SK-N-SH (cell line): Measurements from ENCODE around the gene HOXD10. TPM values are rescaled to one million over a fixed set of nuclear protein-coding genes. Genes with fewer than 3 reads are reported as not detected.

Experiments used
- CTCF ChIA-PET: fragments of 300-600, 350-600 bp; formaldehyde crosslinking; extraction: SDS; loops from one replicate; lab custom pipeline; 2021; lab: Yijun Ruan, JAX
- POLR2A ChIA-PET: fragments of 350-600 bp; sonication (Branson Sonifier 250); formaldehyde crosslinking; extraction: SDS; loops from one replicate; lab custom pipeline; 2020; ENCODE audit warnings: antibody characterized with exemption, inconsistent platforms; lab: Yijun Ruan, JAX
- DNase-seq: peaks from one replicate; pipeline ENCODE4 v3.0.0; 2012
- H2AFZ ChIP-seq: fragments of 200-600 bp; sonication (generic); 2 replicates; pipeline ENCODE4 v1.8.1; 2016; ENCODE audit warnings: antibody characterized with exemption, mild to moderate bottlenecking, low read depth
- H3F3A ChIP-seq: fragments of 200-600 bp; sonication (generic); replicated peaks from 2 replicates; pipeline ENCODE3; 2016; ENCODE audit warnings: antibody characterized with exemption, mild to moderate bottlenecking; ENCODE audit not compliant: insufficient read depth
- H3K27ac ChIP-seq, 2 experiments: fragments of 200-500 bp in 1 of 2; fragments of 200-600 bp in 1 of 2; sonication (Bioruptor generic) in 1 of 2; sonication (generic), shearing (Covaris generic) in 1 of 2; 2 replicates each; pipeline versions ENCODE4 v1.5.1 to v1.6.1; 2014 to 2016; ENCODE audit warnings: low read depth in 2 of 2, inconsistent platforms in 1 of 2, low read length in 1 of 2, mild to moderate bottlenecking in 1 of 2, mixed read lengths in 1 of 2
- H3K27me3 ChIP-seq: fragments of 200-600 bp; sonication (generic), shearing (Covaris generic); 2 replicates; pipeline ENCODE4 v1.6.1; 2016; ENCODE audit warnings: mixed run types; ENCODE audit not compliant: insufficient read depth
- H3K36me3 ChIP-seq, 2 experiments: fragments of 200-500 bp in 1 of 2; fragments of 200-600 bp in 1 of 2; sonication (Bioruptor generic) in 1 of 2; sonication (generic) in 1 of 2; replicated peaks in 1 of 2; 2 replicates each; pipeline versions ENCODE3 to v1.5.1; 2014 to 2016; ENCODE audit warnings: low read length in 1 of 2, mild to moderate bottlenecking in 1 of 2; ENCODE audit not compliant: insufficient read depth in 2 of 2, control insufficient read depth in 1 of 2
- H3K4me1 ChIP-seq, 2 experiments: fragments of 200-500 bp in 1 of 2; fragments of 200-600 bp in 1 of 2; sonication (Bioruptor generic) in 1 of 2; sonication (generic), shearing (Covaris generic) in 1 of 2; 2 replicates each; pipeline versions ENCODE4 v1.5.1 to v1.6.1; 2014 to 2016; ENCODE audit warnings: low read depth in 1 of 2, low read length in 1 of 2, mixed run types in 1 of 2; ENCODE audit not compliant: insufficient read depth in 2 of 2, control insufficient read depth in 1 of 2
- H3K4me2 ChIP-seq: fragments of 200-600 bp; sonication (generic), shearing (Covaris generic); 2 replicates; pipeline ENCODE4 v1.6.1; 2017; ENCODE audit warnings: mixed run types
- H3K4me3 ChIP-seq, 2 experiments: fragments of 200-500 bp in 1 of 2; fragments of 200-600 bp in 1 of 2; sonication (Bioruptor generic) in 1 of 2; sonication (generic), shearing (Covaris generic) in 1 of 2; 2 replicates each; pipeline versions ENCODE4 v1.5.1 to v1.8.1; 2014 to 2016; ENCODE audit warnings: low read depth in 2 of 2, inconsistent platforms in 1 of 2, low read length in 1 of 2, mild to moderate bottlenecking in 1 of 2, mixed read lengths in 1 of 2, moderate library complexity in 1 of 2
- H3K79me2 ChIP-seq: fragments of 200-600 bp; sonication (generic); 2 replicates; pipeline ENCODE4 v1.8.1; 2017; ENCODE audit warnings: mild to moderate bottlenecking; ENCODE audit not compliant: insufficient read depth
- H3K9ac ChIP-seq: fragments of 200-600 bp; sonication (generic); 2 replicates; pipeline ENCODE4 v1.6.1; 2017; ENCODE audit warnings: mixed run types
- H3K9me2 ChIP-seq: fragments of 200-600 bp; sonication (generic); 2 replicates; pipeline ENCODE4 v1.6.1; 2017; ENCODE audit warnings: mixed run types
- H3K9me3 ChIP-seq: fragments of 200-600 bp; sonication (generic); 2 replicates; pipeline ENCODE4 v1.6.1; 2017; ENCODE audit warnings: mixed run types, mild to moderate bottlenecking, moderate library complexity
- H4K20me1 ChIP-seq: fragments of 200-600 bp; sonication (generic); 2 replicates; pipeline ENCODE4 v1.6.1; 2017; ENCODE audit warnings: mild to moderate bottlenecking, mixed run types; ENCODE audit not compliant: insufficient read depth
- FOSL2 ChIP-seq: IDR thresholded peaks from 2 replicates; pipeline ENCODE4 v1.4.0; 2012; ENCODE audit warnings: low read depth, mild to moderate bottlenecking, moderate library complexity, borderline replicate concordance
- FOXJ3 ChIP-seq: sonication (generic); formaldehyde crosslinking; IDR thresholded peaks from 2 replicates; pipeline ENCODE4 v1.5.1; 2020; ENCODE audit warnings: mild to moderate bottlenecking, missing genetic modification reagents
- REST ChIP-seq: IDR thresholded peaks from 2 replicates; pipeline ENCODE4 v1.6.1; 2012; ENCODE audit warnings: mild to moderate bottlenecking, low read depth, low read length, moderate library complexity
- RFX5 ChIP-seq: IDR thresholded peaks from 2 replicates; pipeline ENCODE4 v1.6.1; 2012; ENCODE audit warnings: mild to moderate bottlenecking, improper control_type of control experiment, low read length
- RXRA ChIP-seq: IDR thresholded peaks from 2 replicates; pipeline ENCODE4 v1.4.0; 2012; ENCODE audit warnings: low read depth, mild to moderate bottlenecking, borderline replicate concordance
- USF2 ChIP-seq: fragments of 150-350 bp; IDR thresholded peaks from 2 replicates; pipeline ENCODE4 v1.6.1; 2017; ENCODE audit warnings: antibody characterized with exemption, low read length, low read depth, borderline replicate concordance
- ZBTB33 ChIP-seq: IDR thresholded peaks from 2 replicates; pipeline ENCODE4 v1.4.0; 2012; ENCODE audit warnings: low read depth, borderline replicate concordance
- WGBS: methylation state at CpG from one replicate; pipeline ENCODE4 v1.1.6; 2017; ENCODE audit warnings: low lambda C conversion rate; 5-methylcytosine and 5-hydroxymethylcytosine counted together
- polyA plus RNA-seq, 3 experiments: library from polyadenylated mRNA; depleted of rRNA; stranded (reverse); fragments of >200 nt; gene quantifications; 2 replicates each; pipeline ENCODE4 v1.2.3, GENCODE V29; 2012

The HOXD10 gene
- polyA plus RNA-seq, 1 of the 3 experiments (the other 2 are of a cell fraction), result 0.10 TPM

DNA sequence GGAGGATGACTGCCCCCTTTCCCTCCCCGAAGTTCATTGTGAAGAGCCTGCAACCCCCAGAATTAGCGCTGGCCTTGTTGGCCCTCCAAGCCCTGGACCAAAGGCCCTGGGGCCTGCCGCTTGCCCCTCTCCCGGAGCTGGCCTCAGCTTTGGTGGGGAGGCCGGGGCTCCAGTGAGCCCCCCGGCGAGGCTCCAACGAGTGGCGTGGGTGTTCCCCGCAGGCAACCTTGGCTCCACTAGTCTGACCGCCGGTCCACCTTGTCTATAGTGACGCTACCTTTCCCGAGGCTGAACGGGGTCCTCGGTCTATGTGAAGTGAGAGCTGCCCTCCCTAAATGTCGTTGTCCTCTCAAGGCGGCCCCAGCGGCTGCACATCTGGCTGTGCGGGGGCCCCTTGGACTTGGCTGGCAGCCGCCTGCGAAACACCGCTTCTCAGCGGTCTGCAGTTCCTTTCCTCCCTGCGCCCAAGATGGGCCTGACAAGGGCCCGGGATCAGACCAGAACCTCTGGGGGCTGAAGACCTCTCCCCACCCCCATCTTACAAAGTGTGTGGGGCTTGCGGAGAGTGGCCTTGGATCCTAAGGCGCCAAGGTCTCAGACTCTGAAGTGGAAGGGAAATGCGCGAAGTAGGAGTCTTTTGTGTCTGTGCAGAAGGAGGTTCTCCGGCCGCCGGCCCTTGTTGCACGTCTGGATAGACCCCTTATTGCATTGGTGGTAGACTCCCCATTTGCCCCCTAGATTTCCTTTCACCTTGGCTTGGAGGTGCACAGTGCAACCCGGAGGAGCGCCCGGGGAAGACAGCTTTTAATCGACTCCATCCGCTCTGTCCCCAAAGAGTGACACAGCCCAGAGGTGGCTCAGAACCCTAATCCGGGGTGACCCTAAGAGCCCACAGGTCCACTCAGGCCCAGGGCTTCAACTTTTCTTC is 3.9 kb upstream of the HOXD10 start:
- Histone ChIP-seq H3K27ac (no peak overlapping the region), H3K9me3 (no peaks in the 10 kb centered on the region), H3F3A (peaks cover 3% of the 10 kb centered on the region), H3K4me2 (no peak overlapping the region), H3K79me2 (no peaks in the 10 kb centered on the region), H3K4me3 (no peak overlapping the region), H3K9ac (no peak overlapping the region), H2AFZ (no peak overlapping the region), H4K20me1 (no peaks in the 10 kb centered on the region), H3K4me1 (peaks cover 0 to 8% of the 10 kb centered on the region in 2 experiments; a peak in 2 of 4 replicates), H3K36me3 (no peaks in the 10 kb centered on the region), H3K9me2 (no peaks in the 10 kb centered on the region), H3K27me3 (peaks cover 70% of the 10 kb centered on the region; the same call in 1 of the 2 replicates)
- CTCF ChIA-PET, result interaction anchor here (0.7 to 17.7 kb wide), 19 partner anchors 10 to 1036 kb away, joined by 3 to 264 read pairs (median 7); partner anchors contain the start of genes EVX2, HOXD12, HOXD13 and HOXD9
- no peak for DNase-seq
- POLR2A ChIA-PET, result interaction anchor here (0.6 kb wide), 1 partner anchor 8 kb away, joined by 3 read pairs; no protein-coding TSS in a partner anchor
- TF ChIP-seq FOSL2, result no peak
- WGBS, result 78% methylated on average over 24 of the region's 40 CpGs

DNA sequence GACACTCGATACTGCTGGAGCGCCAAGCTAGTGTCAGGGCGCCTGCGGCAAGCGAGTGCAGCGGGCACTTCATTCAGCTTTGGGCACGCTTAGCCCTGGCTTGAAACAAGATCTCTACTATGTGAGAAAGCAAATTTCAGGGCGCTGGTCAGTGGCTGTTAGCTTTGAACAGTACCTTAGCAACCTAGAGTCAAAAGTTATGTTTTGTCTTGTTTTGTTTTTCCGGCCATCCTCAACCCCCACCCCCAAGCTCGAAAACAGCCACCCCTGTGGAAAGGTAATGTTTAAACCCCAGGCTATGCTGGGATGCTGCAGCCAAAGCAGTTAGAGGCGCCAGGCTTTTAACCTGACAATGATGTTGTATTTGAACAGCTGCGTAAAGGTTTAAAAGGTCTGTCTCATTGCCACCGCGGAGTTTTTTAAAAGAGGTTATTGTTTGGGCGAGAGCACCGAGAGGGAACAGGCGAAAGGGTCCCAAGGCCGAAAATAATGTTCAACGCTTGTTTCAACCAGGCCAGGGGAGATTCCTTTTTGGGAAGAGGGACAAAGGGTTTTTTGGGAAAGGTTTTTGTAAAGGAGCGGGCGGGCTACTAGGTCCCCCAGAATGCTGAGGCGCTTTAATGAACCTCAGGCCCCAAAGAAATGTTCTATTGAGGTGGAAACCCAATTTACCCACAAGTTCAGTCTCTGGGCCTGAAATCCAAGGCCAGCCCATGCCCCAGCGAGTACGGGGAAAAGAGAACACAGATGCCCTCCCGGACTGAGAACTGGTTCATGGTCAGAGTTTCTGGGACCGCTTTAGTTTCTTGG is 2.3 kb upstream of the HOXD10 start:
- H3K27ac ChIP-seq, result no peak overlapping the region
- peaks cover 2% of the 10 kb centered on the region for H3F3A ChIP-seq
- H4K20me1 ChIP-seq, result no peaks in the 10 kb centered on the region
- POLR2A ChIA-PET, result no interaction called here
- H3K9me3 ChIP-seq, result no peaks in the 10 kb centered on the region
- no peak overlapping the region for H3K4me2 ChIP-seq
- DNase-seq, result no peak
- H3K36me3 ChIP-seq, result no peaks in the 10 kb centered on the region
- H2AFZ ChIP-seq, result no peak overlapping the region
- peaks cover 71% of the 10 kb centered on the region; the same call in 1 of the 2 replicates for H3K27me3 ChIP-seq
- peaks cover 0 to 10% of the 10 kb centered on the region in 2 experiments; a peak in 2 of 4 replicates for H3K4me1 ChIP-seq
- H3K79me2 ChIP-seq, result no peaks in the 10 kb centered on the region
- H3K9me2 ChIP-seq, result no peaks in the 10 kb centered on the region
- TF ChIP-seq ZBTB33 (no peak), USF2 (no peak), RXRA (no peak), RFX5 (no peak), FOXJ3 (CRISPR knock-in tag) (no peak), REST (no peak)
- TF ChIP-seq, all 33 proteins: peak for 0
- CTCF ChIA-PET, result interaction anchor here (0.7 to 17.7 kb wide), 12 partner anchors 9 to 1033 kb away, joined by 3 to 264 read pairs (median 4); partner anchors contain the start of genes HOXD12, HOXD13 and HOXD9
- Histone ChIP-seq H3K9ac (no peak overlapping the region), H3K4me3 (no peak overlapping the region)
- 86% methylated on average over 25 of the region's 26 CpGs for WGBS
